GM12878 (cell line): Measurements from ENCODE around the gene PUM2. TPM values are rescaled to one million over a fixed set of nuclear protein-coding genes. Genes with fewer than 3 reads are reported as not detected.

Source experiments
- CHD2 ChIP-seq: IDR thresholded peaks from 2 replicates; pipeline ENCODE4 v1.6.1; 2011; ENCODE audit warnings: low read depth, low read length, improper control_type of control experiment, borderline replicate concordance
- EGR1 ChIP-seq, 2 experiments: IDR thresholded peaks; 1 replicate in 1 of 2; 2 replicates in 1 of 2; pipeline ENCODE4 v1.6.1; 2011 to 2012; ENCODE audit warnings: low read depth in 2 of 2, low read length in 2 of 2, borderline replicate concordance in 1 of 2, mild to moderate bottlenecking in 1 of 2, moderate library complexity in 1 of 2
- PAX5 ChIP-seq: IDR thresholded peaks from 2 replicates; pipeline ENCODE4 v1.6.1; 2011; ENCODE audit warnings: low read depth, low read length, borderline replicate concordance
- TARDBP ChIP-seq: IDR thresholded peaks from 2 replicates; pipeline ENCODE4 v1.6.1; 2016; ENCODE audit warnings: borderline replicate concordance
- TBL1XR1 ChIP-seq: IDR thresholded peaks from 2 replicates; pipeline ENCODE4 v1.6.1; 2012; ENCODE audit warnings: low read depth, low read length, improper control_type of control experiment
- ZSCAN29 ChIP-seq: fragments of 450-650 bp; IDR thresholded peaks from 2 replicates; pipeline ENCODE4 v1.6.1; 2017; ENCODE audit warnings: mild to moderate bottlenecking, moderate library complexity
- polyA plus RNA-seq, 11 experiments: library from polyadenylated mRNA; depleted of rRNA in 4 of 11; unstranded in 6 of 11; stranded (reverse) in 5 of 11; fragments of >200 nt; fragmentation: Nextera tagmentation in 4 of 11; fragmentation: Illumina TruSeq in 1 of 11; extraction: Ambion mirVana in 4 of 11; extraction: Trizol in 1 of 11; gene quantifications; 1 replicate in 1 of 11; 2 replicates in 10 of 11; pipeline versions ENCODE4 v1.2.1 to v1.2.3, GENCODE V29; 2011 to 2016; ENCODE audit warnings: inconsistent platforms in 2 of 11, missing spikeins in 2 of 11, low read depth in 1 of 11
- total RNA-seq, 4 experiments: library from RNA; depleted of rRNA in 3 of 4; stranded (reverse); fragments of >200 nt in 3 of 4; fragmentation: Illumina TruSeq in 1 of 4; extraction: Trizol in 1 of 4; gene quantifications; 2 replicates each; pipeline versions ENCODE4 v1.2.1 to v1.2.3, GENCODE V29; 2013 to 2021
- TF ChIP-seq, protein P1 (sequence below): fragments of 450-650 bp; IDR thresholded peaks from 2 replicates; pipeline ENCODE4 v1.6.1; 2017; ENCODE audit warnings: mild to moderate bottlenecking, low read depth, inconsistent platforms; ENCODE audit not compliant: poor library complexity, severe bottlenecking
- TF ChIP-seq, protein P2 (sequence below): fragments of 450-650 bp; IDR thresholded peaks from 2 replicates; pipeline ENCODE4 v1.6.1; 2017; ENCODE audit warnings: low read depth, mild to moderate bottlenecking, moderate library complexity

The PUM2 gene
- total and polyA plus RNA-seq, 10 of the 15 experiments (the other 5 are each of a cell fraction or from before 2014, with no cell fraction given) = 14.5 to 87.6 (median 29.4) TPM

DNA sequence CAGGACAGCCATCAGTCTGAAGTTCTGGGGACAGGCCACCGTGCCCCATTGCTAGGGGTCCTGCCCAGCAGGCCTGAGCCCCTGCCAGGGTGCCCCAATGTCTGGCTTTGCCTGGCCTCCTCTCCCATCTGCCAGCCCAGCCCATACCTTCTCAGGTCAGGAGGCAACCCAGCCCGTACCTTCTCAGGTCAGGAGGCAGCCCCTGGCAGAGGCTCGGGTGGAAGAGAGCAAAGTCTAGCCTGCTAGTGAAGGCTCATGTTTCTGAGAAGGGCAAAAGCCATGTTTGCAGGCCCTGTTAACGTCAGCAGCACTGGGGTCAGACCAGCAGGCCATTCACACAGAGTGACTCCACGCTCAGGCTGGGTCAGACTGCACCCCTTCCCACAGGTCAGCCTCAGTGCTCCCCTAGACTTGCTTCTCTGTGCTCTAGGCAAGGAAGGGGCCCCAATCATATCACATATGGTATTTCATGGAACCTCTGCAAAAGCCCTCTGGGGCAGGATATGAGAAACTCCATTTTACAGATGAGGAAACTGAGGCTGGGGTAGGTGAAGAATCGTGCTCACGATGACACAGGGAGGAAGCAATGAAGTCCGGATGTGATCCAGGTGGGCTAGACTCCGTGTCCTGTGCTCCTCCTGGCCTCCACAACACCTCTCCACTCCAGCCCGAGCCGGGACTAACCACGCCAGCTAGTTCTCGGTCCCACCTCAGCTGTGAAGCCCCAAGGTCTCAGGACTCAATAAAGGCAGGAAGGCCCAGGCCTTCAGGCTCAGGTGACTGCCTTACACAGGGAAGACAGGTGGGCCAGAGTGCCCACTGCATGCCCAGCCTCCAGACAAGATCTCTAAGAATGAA is 135.2 kb downstream of the PUM2 start (continued):
- TF ChIP-seq, protein P1, sequence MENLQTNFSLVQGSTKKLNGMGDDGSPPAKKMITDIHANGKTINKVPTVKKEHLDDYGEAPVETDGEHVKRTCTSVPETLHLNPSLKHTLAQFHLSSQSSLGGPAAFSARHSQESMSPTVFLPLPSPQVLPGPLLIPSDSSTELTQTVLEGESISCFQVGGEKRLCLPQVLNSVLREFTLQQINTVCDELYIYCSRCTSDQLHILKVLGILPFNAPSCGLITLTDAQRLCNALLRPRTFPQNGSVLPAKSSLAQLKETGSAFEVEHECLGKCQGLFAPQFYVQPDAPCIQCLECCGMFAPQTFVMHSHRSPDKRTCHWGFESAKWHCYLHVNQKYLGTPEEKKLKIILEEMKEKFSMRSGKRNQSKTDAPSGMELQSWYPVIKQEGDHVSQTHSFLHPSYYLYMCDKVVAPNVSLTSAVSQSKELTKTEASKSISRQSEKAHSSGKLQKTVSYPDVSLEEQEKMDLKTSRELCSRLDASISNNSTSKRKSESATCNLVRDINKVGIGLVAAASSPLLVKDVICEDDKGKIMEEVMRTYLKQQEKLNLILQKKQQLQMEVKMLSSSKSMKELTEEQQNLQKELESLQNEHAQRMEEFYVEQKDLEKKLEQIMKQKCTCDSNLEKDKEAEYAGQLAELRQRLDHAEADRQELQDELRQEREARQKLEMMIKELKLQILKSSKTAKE = no peak
- TF ChIP-seq, protein P2, sequence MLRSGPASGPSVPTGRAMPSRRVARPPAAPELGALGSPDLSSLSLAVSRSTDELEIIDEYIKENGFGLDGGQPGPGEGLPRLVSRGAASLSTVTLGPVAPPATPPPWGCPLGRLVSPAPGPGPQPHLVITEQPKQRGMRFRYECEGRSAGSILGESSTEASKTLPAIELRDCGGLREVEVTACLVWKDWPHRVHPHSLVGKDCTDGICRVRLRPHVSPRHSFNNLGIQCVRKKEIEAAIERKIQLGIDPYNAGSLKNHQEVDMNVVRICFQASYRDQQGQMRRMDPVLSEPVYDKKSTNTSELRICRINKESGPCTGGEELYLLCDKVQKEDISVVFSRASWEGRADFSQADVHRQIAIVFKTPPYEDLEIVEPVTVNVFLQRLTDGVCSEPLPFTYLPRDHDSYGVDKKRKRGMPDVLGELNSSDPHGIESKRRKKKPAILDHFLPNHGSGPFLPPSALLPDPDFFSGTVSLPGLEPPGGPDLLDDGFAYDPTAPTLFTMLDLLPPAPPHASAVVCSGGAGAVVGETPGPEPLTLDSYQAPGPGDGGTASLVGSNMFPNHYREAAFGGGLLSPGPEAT = no peak
- TF ChIP-seq TBL1XR1 = no peak
- TF ChIP-seq TARDBP = no peak
- TF ChIP-seq EGR1 (IDR thresholded peaks at IDR 0.05; ENCODE audit: borderline replicate concordance in 1 of 2, low read depth in 2 of 2, low read length in 2 of 2) = no peak
- no peak for TF ChIP-seq PAX5
- no peak for TF ChIP-seq ZSCAN29
- TF ChIP-seq CHD2 = no peak
